Stomach smooth muscle (tissue), 2 donors: ENCODE measurements around the gene RPAP3.

ENCODE experiments used
- H3K27ac ChIP-seq: one replicate; pipeline ENCODE4 v1.7.0; 2013; ENCODE audit warnings: mild to moderate bottlenecking, low read length, inconsistent platforms
- H3K27me3 ChIP-seq, 2 donors: one replicate each; pipeline ENCODE4 v1.7.0; 2013; ENCODE audit warnings: low read length in 2 of 2; ENCODE audit not compliant: insufficient read depth in 2 of 2, control insufficient read depth in 1 of 2
- H3K36me3 ChIP-seq, 2 donors: one replicate each; pipeline ENCODE4 v1.7.0; 2013; ENCODE audit warnings: low read length in 2 of 2; ENCODE audit not compliant: control insufficient read depth in 2 of 2, insufficient read depth in 2 of 2
- H3K4me1 ChIP-seq: one replicate; pipeline ENCODE4 v1.7.0; 2013; ENCODE audit warnings: low read length; ENCODE audit not compliant: control insufficient read depth, insufficient read depth
- H3K4me3 ChIP-seq, 2 donors: one replicate each; pipeline ENCODE4 v1.7.0; 2013; ENCODE audit warnings: low read length in 2 of 2
- H3K9ac ChIP-seq, 2 donors: one replicate each; pipeline ENCODE4 v1.7.0; 2013; ENCODE audit warnings: low read length in 2 of 2, mild to moderate bottlenecking in 1 of 2
- H3K9me3 ChIP-seq, 2 donors: one replicate each; pipeline ENCODE4 v1.7.0; 2013; ENCODE audit warnings: low read length in 2 of 2; ENCODE audit not compliant: control insufficient read depth in 2 of 2
- donor health status: healthy.
- donor health status: Pancreatic carcinoma.

The RPAP3 gene

GRCh38 chr12:47733142-47733541 is 27.3 kb upstream of the RPAP3 start:
- H3K4me1 ChIP-seq = peaks cover 45% of the 10 kb centered on the region
- no peak overlapping the region for H3K9ac ChIP-seq
- no peak overlapping the region for H3K4me3 ChIP-seq
- H3K27me3 ChIP-seq = no peaks in the 10 kb centered on the region
- no peaks in the 10 kb centered on the region for H3K9me3 ChIP-seq
- no peak overlapping the region for H3K27ac ChIP-seq
- H3K36me3 ChIP-seq = no peaks in the 10 kb centered on the region

DNA sequence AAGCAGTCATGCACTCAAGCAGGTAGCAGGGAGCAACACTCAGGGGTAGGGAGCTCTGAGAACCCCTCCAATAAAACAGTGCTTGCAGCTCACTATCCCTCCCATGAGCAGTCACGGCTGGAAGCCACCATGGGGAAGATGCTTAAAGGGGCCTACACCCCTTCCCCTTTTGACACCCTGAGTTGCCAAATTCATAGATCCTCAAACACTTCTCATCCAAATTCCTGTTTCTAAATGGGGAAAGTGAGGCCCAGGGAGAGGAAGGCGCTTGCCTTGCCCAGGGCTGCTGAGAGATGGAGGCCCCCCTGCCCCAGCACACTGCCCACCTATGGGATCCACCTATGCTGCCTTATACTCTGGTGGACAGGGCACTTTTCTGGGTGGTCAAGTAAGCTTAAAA is 26.7 kb upstream of the RPAP3 start:
- no peaks in the 10 kb centered on the region for H3K27me3 ChIP-seq
- no peak overlapping the region for H3K4me3 ChIP-seq
- H3K27ac ChIP-seq = no peak overlapping the region
- H3K36me3 ChIP-seq = no peaks in the 10 kb centered on the region
- H3K9ac ChIP-seq = no peak overlapping the region
- H3K9me3 ChIP-seq = no peaks in the 10 kb centered on the region
- H3K4me1 ChIP-seq = peaks cover 39% of the 10 kb centered on the region

GRCh38 chr12:47731723-47732122 is 25.9 kb upstream of the RPAP3 start:
- H3K27ac ChIP-seq = no peak overlapping the region
- H3K27me3 ChIP-seq = no peaks in the 10 kb centered on the region
- H3K9me3 ChIP-seq = no peaks in the 10 kb centered on the region
- no peak overlapping the region for H3K4me3 ChIP-seq
- H3K36me3 ChIP-seq = no peaks in the 10 kb centered on the region
- no peak overlapping the region for H3K9ac ChIP-seq
- peaks cover 31% of the 10 kb centered on the region for H3K4me1 ChIP-seq

DNA sequence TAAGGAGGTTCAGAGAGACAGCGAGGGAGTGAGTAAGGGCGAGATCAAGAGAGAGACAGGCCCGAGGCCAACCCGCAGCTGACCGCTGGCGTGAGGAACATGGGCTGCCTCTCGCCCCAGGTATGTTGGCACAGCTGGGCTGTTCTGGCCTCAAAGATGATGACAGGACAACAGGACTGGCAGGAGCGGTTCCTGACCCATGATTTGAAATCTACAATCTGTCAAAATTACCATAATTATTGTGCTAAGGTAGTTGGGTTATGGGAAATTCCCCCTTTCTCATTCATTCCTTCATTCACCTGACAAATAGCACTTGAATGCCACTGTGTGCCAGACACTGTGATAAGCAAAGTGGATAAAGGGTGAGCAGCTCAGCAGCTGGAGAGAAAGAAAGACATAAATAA is 24.5 kb upstream of the RPAP3 start:
- H3K27ac ChIP-seq = no peak overlapping the region

DNA sequence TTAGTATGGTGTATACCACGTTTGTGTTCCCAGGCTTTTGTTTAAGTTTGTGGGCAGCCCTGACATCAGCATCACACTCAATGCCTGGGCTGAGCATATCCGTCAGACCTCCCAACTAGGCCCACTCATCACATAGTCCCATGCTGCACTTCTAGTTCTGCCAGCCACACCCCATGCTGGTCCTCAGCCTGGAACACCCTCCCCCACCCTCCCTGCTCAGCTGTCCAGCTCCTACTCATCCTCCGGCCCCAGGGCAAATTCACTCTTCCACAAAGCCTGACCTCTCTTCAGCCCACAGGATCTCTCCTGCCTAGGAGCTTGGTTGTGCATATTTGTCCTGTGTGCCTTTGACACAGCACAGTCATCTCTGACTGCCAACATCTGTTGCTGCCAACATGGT is 23.4 kb upstream of the RPAP3 start:
- Histone ChIP-seq H3K9ac (no peak overlapping the region), H3K4me1 (peaks cover 7% of the 10 kb centered on the region), H3K36me3 (no peaks in the 10 kb centered on the region), H3K27me3 (no peaks in the 10 kb centered on the region), H3K27ac (no peak overlapping the region), H3K4me3 (no peak overlapping the region), H3K9me3 (no peaks in the 10 kb centered on the region)

More for the DNA sequence above, 24.5 kb upstream of the RPAP3 start:
- H3K36me3 ChIP-seq = no peaks in the 10 kb centered on the region
- peaks cover 17% of the 10 kb centered on the region for H3K4me1 ChIP-seq
- H3K9me3 ChIP-seq = no peaks in the 10 kb centered on the region
- no peaks in the 10 kb centered on the region for H3K27me3 ChIP-seq
- no peak overlapping the region for H3K4me3 ChIP-seq
- no peak overlapping the region for H3K9ac ChIP-seq

GRCh38 chr12:47725893-47726292 is 20.1 kb upstream of the RPAP3 start:
- H3K27me3 ChIP-seq = no peaks in the 10 kb centered on the region
- H3K9me3 ChIP-seq = no peaks in the 10 kb centered on the region
- peaks cover 7% of the 10 kb centered on the region for H3K4me1 ChIP-seq
- no peak overlapping the region for H3K9ac ChIP-seq
- H3K4me3 ChIP-seq = no peak overlapping the region
- peaks cover 2 to 7% of the 10 kb centered on the region in 2 donors for H3K36me3 ChIP-seq
- H3K27ac ChIP-seq = no peak overlapping the region

- Histone ChIP-seq H3K27me3 (no peaks in the 10 kb centered on the region), H3K4me3 (no peak within 1 kb of the TSS), H3K4me1 (peaks cover 7% of the 10 kb centered on the region), H3K9me3 (no peaks in the 10 kb centered on the region), H3K36me3 (peaks cover 5 to 11% of the 10 kb centered on the region in 2 donors), H3K27ac (no peak within 1 kb of the TSS), H3K9ac (no peak within 1 kb of the TSS)
These were observed 19.4 kb upstream of the RPAP3 start, which contains the start of gene ENDOU for GRCh38 chr12:47725091-47725772. TSS of gene ENDOU (minus strand) at chr12:47725490. CDS start at chr12:47725413, 77 bp downstream.

DNA sequence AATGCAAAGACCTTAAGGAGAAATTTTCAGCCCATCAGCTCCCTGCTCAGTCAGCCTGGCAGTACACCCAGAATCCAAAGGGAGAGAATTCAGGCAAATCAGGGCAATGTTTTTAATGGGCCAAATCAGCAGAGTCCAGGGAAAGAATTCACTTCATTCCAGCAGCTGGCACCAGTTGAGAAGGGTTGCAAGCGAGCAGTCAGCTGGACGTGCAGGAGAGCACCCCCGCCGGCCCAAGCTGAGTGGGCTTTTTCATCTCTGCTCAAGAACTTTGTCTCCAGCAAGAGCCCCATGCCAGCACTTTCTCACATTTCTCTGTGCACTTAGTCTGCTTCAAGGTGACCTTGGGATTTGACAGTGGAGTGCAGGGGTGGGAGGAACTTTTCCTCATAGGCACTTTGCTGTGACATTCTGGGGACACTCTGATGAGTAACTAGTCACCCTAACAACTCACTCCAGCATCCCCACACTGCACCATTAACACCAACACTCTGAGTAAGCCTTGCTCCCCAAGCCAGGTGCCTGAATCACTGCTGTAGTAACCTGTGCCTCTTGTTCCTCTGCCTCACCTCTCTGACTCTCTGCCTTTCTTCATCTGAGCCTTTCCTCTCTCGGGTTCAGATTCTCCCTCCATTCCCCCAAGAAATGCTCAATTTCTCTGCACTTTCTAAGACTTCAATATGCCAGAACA is 17.3 kb upstream of the RPAP3 start:
- no peak overlapping the region for H3K27ac ChIP-seq

GRCh38 chr12:47722136-47722834 is 16.5 kb upstream of the RPAP3 start:
- Histone ChIP-seq H3K27me3 (no peaks in the 10 kb centered on the region), H3K9me3 (no peaks in the 10 kb centered on the region), H3K4me3 (no peak overlapping the region), H3K36me3 (peaks cover 5 to 16% of the 10 kb centered on the region in 2 donors), H3K4me1 (peaks cover 14% of the 10 kb centered on the region), H3K27ac (no peak overlapping the region), H3K9ac (no peak overlapping the region)

More for the DNA sequence above, 17.3 kb upstream of the RPAP3 start:
- Histone ChIP-seq H3K27me3 (no peaks in the 10 kb centered on the region), H3K9ac (no peak overlapping the region), H3K36me3 (peaks cover 5 to 16% of the 10 kb centered on the region in 2 donors), H3K9me3 (no peaks in the 10 kb centered on the region), H3K4me1 (peaks cover 6% of the 10 kb centered on the region), H3K4me3 (no peak overlapping the region)

GRCh38 chr12:47721431-47721973 is 15.7 kb upstream of the RPAP3 start:
- Histone ChIP-seq H3K9ac (no peak overlapping the region), H3K4me1 (peaks cover 22% of the 10 kb centered on the region), H3K27ac (no peak overlapping the region)

More at GRCh38 chr12:47721431-47721973, 15.7 kb upstream of the RPAP3 start:
- Histone ChIP-seq H3K9me3 (no peaks in the 10 kb centered on the region), H3K4me3 (no peak overlapping the region), H3K36me3 (peaks cover 5 to 16% of the 10 kb centered on the region in 2 donors), H3K27me3 (no peaks in the 10 kb centered on the region)
